AG09319 (cell line): ENCODE results near the gene RAB32.
A peak's percentile ranks its signal among the peaks of the same experiment; 100 is the strongest.

Experiments
- DNase-seq: peaks from one replicate; pipeline ENCODE4 v3.0.0-alpha.2; 2010; ENCODE audit warnings: low read depth; ENCODE audit errors: extremely low read depth
- TF ChIP-seq, protein P1 (sequence below): IDR thresholded peaks from 2 replicates; pipeline ENCODE4 v1.5.1; 2011; ENCODE audit warnings: low read depth, mild to moderate bottlenecking, inconsistent platforms, low read length, moderate library complexity

Gene RAB32

GRCh38 chr6:146595972-146596731 is 52.5 kb downstream of the RAB32 start:
- DNase-seq: no peak
- TF ChIP-seq, protein P1, sequence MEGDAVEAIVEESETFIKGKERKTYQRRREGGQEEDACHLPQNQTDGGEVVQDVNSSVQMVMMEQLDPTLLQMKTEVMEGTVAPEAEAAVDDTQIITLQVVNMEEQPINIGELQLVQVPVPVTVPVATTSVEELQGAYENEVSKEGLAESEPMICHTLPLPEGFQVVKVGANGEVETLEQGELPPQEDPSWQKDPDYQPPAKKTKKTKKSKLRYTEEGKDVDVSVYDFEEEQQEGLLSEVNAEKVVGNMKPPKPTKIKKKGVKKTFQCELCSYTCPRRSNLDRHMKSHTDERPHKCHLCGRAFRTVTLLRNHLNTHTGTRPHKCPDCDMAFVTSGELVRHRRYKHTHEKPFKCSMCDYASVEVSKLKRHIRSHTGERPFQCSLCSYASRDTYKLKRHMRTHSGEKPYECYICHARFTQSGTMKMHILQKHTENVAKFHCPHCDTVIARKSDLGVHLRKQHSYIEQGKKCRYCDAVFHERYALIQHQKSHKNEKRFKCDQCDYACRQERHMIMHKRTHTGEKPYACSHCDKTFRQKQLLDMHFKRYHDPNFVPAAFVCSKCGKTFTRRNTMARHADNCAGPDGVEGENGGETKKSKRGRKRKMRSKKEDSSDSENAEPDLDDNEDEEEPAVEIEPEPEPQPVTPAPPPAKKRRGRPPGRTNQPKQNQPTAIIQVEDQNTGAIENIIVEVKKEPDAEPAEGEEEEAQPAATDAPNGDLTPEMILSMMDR: no peak

- TF ChIP-seq, protein P1: no peak
- DNase-seq: peak; percentile 1
Measured at GRCh38 chr6:146598772-146599405, 55.3 kb downstream of the RAB32 start, which contains the start of gene ADGB. Gene ADGB, plus strand, starts transcription at chr6:146598972. Its CDS starts 69 bp downstream, at chr6:146599041.

DNA sequence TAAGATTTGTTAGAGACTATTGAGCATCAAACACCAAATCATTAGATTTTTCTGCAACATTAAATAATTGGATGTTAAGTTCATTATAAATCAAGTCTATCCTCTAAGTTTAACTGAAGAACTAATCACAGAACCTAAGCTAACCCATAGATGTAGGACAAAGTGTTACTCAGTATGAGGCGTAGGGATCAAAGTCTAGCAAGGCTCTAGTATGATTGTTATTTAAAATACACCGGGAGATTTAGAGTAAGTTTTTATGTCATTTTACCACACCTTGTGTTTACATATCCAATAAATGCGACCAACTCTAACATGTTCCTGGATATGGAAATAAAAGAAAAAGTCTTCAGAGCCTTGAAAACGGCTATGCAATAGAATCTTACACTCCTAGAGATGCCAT is 57.7 kb downstream of the RAB32 start:
- DNase-seq: no peak
- TF ChIP-seq, protein P1: no peak

- DNase-seq: no peak
- TF ChIP-seq, protein P1: no peak
Measured at GRCh38 chr6:146602526-146602925, 58.9 kb downstream of the RAB32 start.
